GM12878 (cell line): ENCODE data around the gene LIMK1.

Experiments used
- CBX5 ChIP-seq: sonication (generic); IDR thresholded peaks from 2 replicates; pipeline ENCODE4 v1.6.1; 2016; ENCODE audit warnings: low read depth, moderate library complexity, mild to moderate bottlenecking, inconsistent platforms
- CHD2 ChIP-seq: IDR thresholded peaks from 2 replicates; pipeline ENCODE4 v1.6.1; 2011; ENCODE audit warnings: low read depth, low read length, improper control_type of control experiment, borderline replicate concordance
- CTCF ChIP-seq, 3 experiments: IDR thresholded peaks in 2 of 3; conservative IDR thresholded peaks in 1 of 3; 2 replicates each; pipeline ENCODE4 v1.5.1; 2011; ENCODE audit warnings: low read depth in 3 of 3, low read length in 3 of 3, mild to moderate bottlenecking in 3 of 3, control low read depth in 2 of 3, moderate library complexity in 2 of 3, inconsistent platforms in 1 of 3, mixed read lengths in 1 of 3; ENCODE audit not compliant: control insufficient read depth in 2 of 3, insufficient read depth in 1 of 3; ENCODE audit errors: extremely low read depth in 1 of 3
- FOS ChIP-seq: IDR thresholded peaks from 3 replicates; pipeline ENCODE4 v1.6.1; 2011; ENCODE audit warnings: borderline replicate concordance; ENCODE audit not compliant: insufficient read length; ENCODE audit errors: extremely low read depth
- JUND ChIP-seq: IDR thresholded peaks from 2 replicates; pipeline ENCODE4 v1.6.1; 2012; ENCODE audit warnings: low read depth, mild to moderate bottlenecking, low read length, improper control_type of control experiment, moderate library complexity
- KAT2A ChIP-seq: conservative IDR thresholded peaks from 2 replicates; pipeline ENCODE4 v1.6.1; 2011; ENCODE audit warnings: low read depth, low read length; ENCODE audit not compliant: control insufficient read depth
- NRF1 ChIP-seq: conservative IDR thresholded peaks from 2 replicates; pipeline ENCODE4 v1.6.1; 2011; ENCODE audit warnings: mild to moderate bottlenecking, low read depth, low read length, improper control_type of control experiment
- POLR2A ChIP-seq: IDR thresholded peaks from 2 replicates; pipeline ENCODE4 v1.6.1; 2011; ENCODE audit warnings: low read depth, mild to moderate bottlenecking, low read length

- TF ChIP-seq CTCF (IDR thresholded peaks at IDR 0.05 in 2 of 3, conservative IDR thresholded peaks at IDR 0.05 in 1 of 3; ENCODE audit: control insufficient read depth in 2 of 3, extremely low read depth in 1 of 3, insufficient read depth in 1 of 3, low read depth in 3 of 3, low read length in 3 of 3) (no peak), CBX5 (no peak), NRF1 (no peak), CHD2 (no peak), KAT2A (no peak), JUND (no peak), POLR2A (no peak), FOS (no peak)
Measured at GRCh38 chr7:74040791-74041520, 42.6 kb upstream of the LIMK1 start.
